GM13976 (cell line): ENCODE results near the gene SELENOP.

Experiments
- DNase-seq: peaks from one replicate; pipeline ENCODE4 v3.0.0; 2012; ENCODE audit warnings: low spot score
- CTCF ChIP-seq: IDR thresholded peaks from 2 replicates; pipeline ENCODE4 v1.5.1; 2012; ENCODE audit warnings: borderline replicate concordance, mild to moderate bottlenecking; ENCODE audit not compliant: insufficient read depth; ENCODE audit errors: extremely low read depth, missing control alignments, control extremely low read depth
- in situ Hi-C: fragments of 300-500 bp; cut with MboI; formaldehyde crosslinking; loops from one replicate; pipeline ENCODE4 v1.12.0; 2022; ENCODE audit warnings: low sequenced_read_pairs, mixed read lengths, inconsistent platforms; ENCODE audit not compliant: unreplicated experiment

Gene SELENOP

GRCh38 chr5:42840269-42840668 lies 28.6 kb upstream of the SELENOP start:
- in situ Hi-C loops: no loop called here
- no peak for DNase-seq
- no peak for TF ChIP-seq CTCF

GRCh38 chr5:42839196-42839595 lies 27.5 kb upstream of the SELENOP start:
- in situ Hi-C loops: no loop called here
- TF ChIP-seq CTCF: no peak
- DNase-seq: no peak

- in situ Hi-C loops: no loop called here
- TF ChIP-seq CTCF: no peak
- no peak for DNase-seq
Measured at GRCh38 chr5:42837601-42838000, 25.9 kb upstream of the SELENOP start.

- DNase-seq: no peak
- no peak for TF ChIP-seq CTCF
- in situ Hi-C loops: no loop called here
Measured at GRCh38 chr5:42836070-42836769, 24.5 kb upstream of the SELENOP start.

- DNase-seq: no peak
- TF ChIP-seq CTCF: no peak
- in situ Hi-C loops: no loop called here
Measured at GRCh38 chr5:42832060-42832459, 20.4 kb upstream of the SELENOP start.

- in situ Hi-C loops: no loop called here
Measured at GRCh38 chr5:42830924-42831323, 19.2 kb upstream of the SELENOP start.

More at GRCh38 chr5:42830924-42831323, 19.2 kb upstream of the SELENOP start:
- TF ChIP-seq CTCF: no peak
- no peak for DNase-seq
